Liver (tissue), 3 donors: Measurements from ENCODE around the gene NBEA.

Source experiments
- EGR1 ChIP-seq, 2 donors: IDR thresholded peaks; 2 replicates each; pipeline ENCODE4 v1.6.1; 2016 to 2018; ENCODE audit warnings: antibody characterized with exemption in 2 of 2, low read depth in 2 of 2
- FOXA1 ChIP-seq: IDR thresholded peaks from 2 replicates; pipeline ENCODE4 v1.6.1; 2016; ENCODE audit warnings: antibody characterized with exemption
- GABPA ChIP-seq, 2 donors: IDR thresholded peaks in 1 of 2; conservative IDR thresholded peaks in 1 of 2; 2 replicates each; pipeline ENCODE4 v1.6.1; 2016; ENCODE audit warnings: antibody characterized with exemption in 2 of 2, mild to moderate bottlenecking in 1 of 2, moderate library complexity in 1 of 2
- HNF4G ChIP-seq: IDR thresholded peaks from 2 replicates; pipeline ENCODE4 v1.6.1; 2016; ENCODE audit warnings: antibody characterized with exemption
- JUND ChIP-seq, 2 donors: IDR thresholded peaks; 2 replicates each; pipeline ENCODE4 v1.6.1; 2016; ENCODE audit warnings: antibody characterized with exemption in 2 of 2
- SP1 ChIP-seq: IDR thresholded peaks from 2 replicates; pipeline ENCODE4 v1.6.1; 2018; ENCODE audit warnings: antibody characterized with exemption, mild to moderate bottlenecking
- TAF1 ChIP-seq: conservative IDR thresholded peaks from 2 replicates; pipeline ENCODE4 v1.6.1; 2016; ENCODE audit warnings: antibody characterized with exemption, mild to moderate bottlenecking
- YY1 ChIP-seq: IDR thresholded peaks from 2 replicates; pipeline ENCODE4 v1.6.1; 2016; ENCODE audit warnings: antibody characterized with exemption, mild to moderate bottlenecking
- TF ChIP-seq, protein P1 (sequence below): IDR thresholded peaks from 2 replicates; pipeline ENCODE4 v1.6.1; 2016; ENCODE audit warnings: antibody characterized with exemption
- TF ChIP-seq, protein P2 (sequence below): fragments of 150-350 bp; IDR thresholded peaks from 2 replicates; pipeline ENCODE4 v1.5.1; 2017; ENCODE audit warnings: improper control_type of control experiment, low read depth, low read length; ENCODE audit not compliant: missing input control
- TF ChIP-seq, protein P3 (sequence below): IDR thresholded peaks from 2 replicates; pipeline ENCODE4 v1.6.1; 2016; ENCODE audit warnings: antibody characterized with exemption
- TF ChIP-seq, protein P4 (sequence below): IDR thresholded peaks from 2 replicates; pipeline ENCODE4 v1.6.1; 2016; ENCODE audit warnings: antibody characterized with exemption, mild to moderate bottlenecking
- donor health status: healthy.
- donor health status: healthy.

DNA sequence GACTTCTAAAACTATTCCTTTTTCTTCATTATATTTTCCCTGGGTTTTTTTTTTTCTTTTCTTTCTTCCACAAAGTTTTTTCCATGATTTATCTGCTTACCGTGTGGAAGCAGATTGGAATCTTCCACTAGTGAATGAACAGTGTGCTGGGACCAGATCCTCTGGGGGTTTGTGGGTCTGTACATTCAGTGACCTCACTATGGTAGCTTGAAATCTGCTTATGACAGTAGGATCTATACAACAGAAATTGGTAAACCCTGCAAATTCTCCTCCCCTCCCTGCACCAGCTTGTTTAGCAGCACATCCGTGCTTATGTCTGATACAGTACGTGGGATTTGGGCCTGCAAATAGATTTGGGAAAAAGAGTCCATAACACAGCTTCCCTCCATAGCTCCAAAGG is 560.4 kb downstream of the NBEA start:
- TF ChIP-seq, protein P1, sequence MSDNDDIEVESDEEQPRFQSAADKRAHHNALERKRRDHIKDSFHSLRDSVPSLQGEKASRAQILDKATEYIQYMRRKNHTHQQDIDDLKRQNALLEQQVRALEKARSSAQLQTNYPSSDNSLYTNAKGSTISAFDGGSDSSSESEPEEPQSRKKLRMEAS = no peak
- TF ChIP-seq, protein P2, sequence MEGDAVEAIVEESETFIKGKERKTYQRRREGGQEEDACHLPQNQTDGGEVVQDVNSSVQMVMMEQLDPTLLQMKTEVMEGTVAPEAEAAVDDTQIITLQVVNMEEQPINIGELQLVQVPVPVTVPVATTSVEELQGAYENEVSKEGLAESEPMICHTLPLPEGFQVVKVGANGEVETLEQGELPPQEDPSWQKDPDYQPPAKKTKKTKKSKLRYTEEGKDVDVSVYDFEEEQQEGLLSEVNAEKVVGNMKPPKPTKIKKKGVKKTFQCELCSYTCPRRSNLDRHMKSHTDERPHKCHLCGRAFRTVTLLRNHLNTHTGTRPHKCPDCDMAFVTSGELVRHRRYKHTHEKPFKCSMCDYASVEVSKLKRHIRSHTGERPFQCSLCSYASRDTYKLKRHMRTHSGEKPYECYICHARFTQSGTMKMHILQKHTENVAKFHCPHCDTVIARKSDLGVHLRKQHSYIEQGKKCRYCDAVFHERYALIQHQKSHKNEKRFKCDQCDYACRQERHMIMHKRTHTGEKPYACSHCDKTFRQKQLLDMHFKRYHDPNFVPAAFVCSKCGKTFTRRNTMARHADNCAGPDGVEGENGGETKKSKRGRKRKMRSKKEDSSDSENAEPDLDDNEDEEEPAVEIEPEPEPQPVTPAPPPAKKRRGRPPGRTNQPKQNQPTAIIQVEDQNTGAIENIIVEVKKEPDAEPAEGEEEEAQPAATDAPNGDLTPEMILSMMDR = no peak
- TF ChIP-seq EGR1 (IDR thresholded peaks at IDR 0.05; ENCODE audit: low read depth in 2 of 2) (no peak), YY1 (no peak), JUND (IDR thresholded peaks at IDR 0.05) (no peak), GABPA (IDR thresholded peaks at IDR 0.05 in 1 of 2, conservative IDR thresholded peaks at IDR 0.05 in 1 of 2) (no peak), HNF4G (no peak), TAF1 (no peak), SP1 (no peak), FOXA1 (no peak)
- TF ChIP-seq, protein P3, sequence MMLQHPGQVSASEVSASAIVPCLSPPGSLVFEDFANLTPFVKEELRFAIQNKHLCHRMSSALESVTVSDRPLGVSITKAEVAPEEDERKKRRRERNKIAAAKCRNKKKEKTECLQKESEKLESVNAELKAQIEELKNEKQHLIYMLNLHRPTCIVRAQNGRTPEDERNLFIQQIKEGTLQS = no peak
- TF ChIP-seq, protein P4, sequence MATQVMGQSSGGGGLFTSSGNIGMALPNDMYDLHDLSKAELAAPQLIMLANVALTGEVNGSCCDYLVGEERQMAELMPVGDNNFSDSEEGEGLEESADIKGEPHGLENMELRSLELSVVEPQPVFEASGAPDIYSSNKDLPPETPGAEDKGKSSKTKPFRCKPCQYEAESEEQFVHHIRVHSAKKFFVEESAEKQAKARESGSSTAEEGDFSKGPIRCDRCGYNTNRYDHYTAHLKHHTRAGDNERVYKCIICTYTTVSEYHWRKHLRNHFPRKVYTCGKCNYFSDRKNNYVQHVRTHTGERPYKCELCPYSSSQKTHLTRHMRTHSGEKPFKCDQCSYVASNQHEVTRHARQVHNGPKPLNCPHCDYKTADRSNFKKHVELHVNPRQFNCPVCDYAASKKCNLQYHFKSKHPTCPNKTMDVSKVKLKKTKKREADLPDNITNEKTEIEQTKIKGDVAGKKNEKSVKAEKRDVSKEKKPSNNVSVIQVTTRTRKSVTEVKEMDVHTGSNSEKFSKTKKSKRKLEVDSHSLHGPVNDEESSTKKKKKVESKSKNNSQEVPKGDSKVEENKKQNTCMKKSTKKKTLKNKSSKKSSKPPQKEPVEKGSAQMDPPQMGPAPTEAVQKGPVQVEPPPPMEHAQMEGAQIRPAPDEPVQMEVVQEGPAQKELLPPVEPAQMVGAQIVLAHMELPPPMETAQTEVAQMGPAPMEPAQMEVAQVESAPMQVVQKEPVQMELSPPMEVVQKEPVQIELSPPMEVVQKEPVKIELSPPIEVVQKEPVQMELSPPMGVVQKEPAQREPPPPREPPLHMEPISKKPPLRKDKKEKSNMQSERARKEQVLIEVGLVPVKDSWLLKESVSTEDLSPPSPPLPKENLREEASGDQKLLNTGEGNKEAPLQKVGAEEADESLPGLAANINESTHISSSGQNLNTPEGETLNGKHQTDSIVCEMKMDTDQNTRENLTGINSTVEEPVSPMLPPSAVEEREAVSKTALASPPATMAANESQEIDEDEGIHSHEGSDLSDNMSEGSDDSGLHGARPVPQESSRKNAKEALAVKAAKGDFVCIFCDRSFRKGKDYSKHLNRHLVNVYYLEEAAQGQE = no peak
